Mucosa of stomach (tissue), 1 donor: ENCODE measurements around the gene SLC25A42.

ENCODE experiments used
- H3K27me3 ChIP-seq: one replicate; pipeline ENCODE4 v1.7.0; 2013; ENCODE audit warnings: mild to moderate bottlenecking, low read length; ENCODE audit not compliant: control insufficient read depth, insufficient read depth
- H3K36me3 ChIP-seq: one replicate; pipeline ENCODE4 v1.7.0; 2013; ENCODE audit warnings: low read length; ENCODE audit not compliant: control insufficient read depth, insufficient read depth
- H3K4me1 ChIP-seq: one replicate; pipeline ENCODE4 v1.7.0; 2013; ENCODE audit warnings: mild to moderate bottlenecking, low read length; ENCODE audit not compliant: control insufficient read depth, insufficient read depth
- H3K4me3 ChIP-seq: one replicate; pipeline ENCODE4 v1.7.0; 2013; ENCODE audit warnings: low read length
- H3K9ac ChIP-seq: one replicate; pipeline ENCODE4 v1.7.0; 2013; ENCODE audit warnings: mild to moderate bottlenecking, low read length, moderate library complexity
- H3K9me3 ChIP-seq: one replicate; pipeline ENCODE4 v1.7.0; 2013; ENCODE audit warnings: mild to moderate bottlenecking, low read length, moderate library complexity; ENCODE audit not compliant: control insufficient read depth
- donor health status: Pancreatic carcinoma.

The SLC25A42 gene

DNA sequence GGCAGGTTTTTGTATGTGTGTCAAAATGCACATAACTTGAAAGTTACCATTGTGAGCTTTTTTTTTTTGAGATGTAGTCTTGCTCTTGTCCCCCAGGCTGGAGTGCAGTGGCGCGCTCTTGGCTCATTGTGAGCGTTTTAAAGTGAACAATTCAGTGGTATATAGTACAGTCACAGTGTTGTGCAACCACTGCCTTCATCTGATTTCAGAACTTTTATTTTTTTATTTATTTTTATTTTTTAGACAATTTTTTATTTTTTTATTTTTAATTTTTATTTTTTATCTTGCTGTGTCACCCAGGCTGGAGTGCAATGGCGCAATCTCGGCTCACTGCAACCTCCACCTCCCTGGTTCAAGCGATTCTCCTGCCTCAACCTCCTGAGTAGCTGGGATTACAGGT, 15.0 kb downstream of the SLC25A42 start:
- no peaks in the 10 kb centered on the region for H3K4me1 ChIP-seq
- H3K9ac ChIP-seq = no peak overlapping the region
- H3K27me3 ChIP-seq = no peaks in the 10 kb centered on the region
- H3K9me3 ChIP-seq = no peaks in the 10 kb centered on the region
- H3K36me3 ChIP-seq = no peaks in the 10 kb centered on the region
- no peak overlapping the region for H3K4me3 ChIP-seq

GRCh38 chr19:19079571-19079970, 15.8 kb downstream of the SLC25A42 start:
- Histone ChIP-seq H3K4me3 (no peak overlapping the region), H3K9ac (no peak overlapping the region), H3K27me3 (no peaks in the 10 kb centered on the region), H3K36me3 (no peaks in the 10 kb centered on the region), H3K4me1 (no peaks in the 10 kb centered on the region), H3K9me3 (no peaks in the 10 kb centered on the region)

GRCh38 chr19:19081642-19082151, 17.9 kb downstream of the SLC25A42 start:
- no peaks in the 10 kb centered on the region for H3K27me3 ChIP-seq
- H3K4me1 ChIP-seq = no peaks in the 10 kb centered on the region
- no peaks in the 10 kb centered on the region for H3K9me3 ChIP-seq
- no peaks in the 10 kb centered on the region for H3K36me3 ChIP-seq
- H3K4me3 ChIP-seq = no peak overlapping the region
- H3K9ac ChIP-seq = no peak overlapping the region

DNA sequence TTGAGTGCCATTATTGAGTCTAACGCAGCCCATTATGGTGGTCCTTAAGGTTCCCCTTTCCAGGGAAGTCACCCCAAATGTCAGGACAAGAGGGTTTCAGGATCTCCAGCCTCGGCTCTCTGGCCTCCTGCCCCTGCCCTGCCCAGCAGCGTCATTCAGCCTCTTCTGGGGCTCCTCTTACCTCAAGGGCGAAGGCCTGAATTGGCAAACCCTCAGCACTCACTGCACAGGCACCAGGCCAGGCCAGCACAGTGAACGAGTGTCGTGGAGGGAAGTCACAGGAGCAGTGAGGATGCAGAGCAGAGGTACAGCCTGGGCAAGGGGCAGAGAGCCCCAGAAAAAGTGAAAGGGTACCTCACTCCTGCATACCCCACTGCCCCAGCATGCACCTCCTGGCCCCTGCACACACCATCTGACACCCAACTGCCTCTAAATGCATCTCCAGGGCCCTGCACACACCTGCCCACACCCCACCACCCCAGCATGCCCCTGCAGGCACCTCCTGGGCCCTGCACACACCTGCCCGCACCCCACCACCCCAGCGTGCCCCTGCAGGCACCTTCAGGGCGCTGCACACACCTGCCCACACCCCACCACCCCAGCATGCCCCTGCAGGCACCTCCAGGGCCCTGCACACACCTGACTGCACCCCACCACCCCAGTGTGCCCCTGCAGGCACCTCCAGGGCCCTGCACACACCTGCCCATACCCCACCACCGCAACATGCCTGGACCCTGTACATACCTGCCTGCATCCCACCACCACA, 19.8 kb downstream of the SLC25A42 start:
- H3K9ac ChIP-seq = no peak overlapping the region
- no peak overlapping the region for H3K4me3 ChIP-seq
- H3K4me1 ChIP-seq = no peaks in the 10 kb centered on the region
- no peaks in the 10 kb centered on the region for H3K36me3 ChIP-seq
- no peaks in the 10 kb centered on the region for H3K27me3 ChIP-seq
- no peaks in the 10 kb centered on the region for H3K9me3 ChIP-seq

DNA sequence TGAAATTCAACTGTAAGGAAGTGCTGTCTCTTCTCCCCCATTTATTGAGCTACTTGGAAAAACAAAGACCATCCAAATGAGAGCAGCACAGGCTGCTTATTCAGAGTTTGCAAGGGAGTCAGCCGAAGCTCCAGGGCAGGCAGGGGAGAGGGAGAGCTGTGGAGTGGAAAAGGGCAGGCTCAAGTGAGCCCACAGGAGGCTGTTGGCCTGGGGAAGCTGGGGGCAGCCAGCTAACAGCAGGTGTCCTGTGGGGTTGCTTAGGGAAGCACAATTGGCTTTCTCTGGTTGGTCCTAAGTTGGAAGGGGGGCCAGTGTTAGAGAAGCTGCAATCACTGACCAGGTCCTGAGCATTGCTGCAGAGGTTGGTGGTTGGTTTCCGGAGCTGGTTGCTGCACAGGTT, 23.9 kb downstream of the SLC25A42 start:
- H3K36me3 ChIP-seq = no peaks in the 10 kb centered on the region
- H3K27me3 ChIP-seq = no peaks in the 10 kb centered on the region
- H3K4me3 ChIP-seq = no peak overlapping the region
- no peak overlapping the region for H3K9ac ChIP-seq
- H3K9me3 ChIP-seq = no peaks in the 10 kb centered on the region
- no peaks in the 10 kb centered on the region for H3K4me1 ChIP-seq

DNA sequence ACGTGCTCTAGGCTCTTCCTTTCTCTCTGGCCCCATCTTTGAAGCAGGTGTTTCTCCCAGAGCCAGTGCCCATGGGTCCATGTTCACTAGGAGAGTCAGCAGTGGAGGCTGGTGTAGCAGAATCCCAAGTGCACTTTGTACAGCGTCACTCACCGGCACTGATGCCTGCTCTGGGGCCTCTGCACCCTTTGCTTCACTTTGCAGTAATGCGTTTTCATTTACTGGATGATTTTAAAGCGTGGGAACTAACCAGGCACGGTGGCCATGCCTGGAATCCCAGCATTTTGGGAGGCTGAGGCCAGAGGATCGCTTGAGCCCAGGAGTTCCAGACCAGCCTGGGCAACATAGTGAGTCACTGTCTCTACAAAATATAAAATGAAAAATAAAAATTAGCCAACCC, 30.7 kb downstream of the SLC25A42 start:
- peaks cover 3% of the 10 kb centered on the region for H3K4me1 ChIP-seq
- no peak overlapping the region for H3K9ac ChIP-seq
- no peak overlapping the region for H3K4me3 ChIP-seq
- no peaks in the 10 kb centered on the region for H3K9me3 ChIP-seq
- H3K27me3 ChIP-seq = no peaks in the 10 kb centered on the region
- H3K36me3 ChIP-seq = no peaks in the 10 kb centered on the region

GRCh38 chr19:19095691-19096090, 31.9 kb downstream of the SLC25A42 start:
- Histone ChIP-seq H3K4me1 (peaks cover 3% of the 10 kb centered on the region), H3K9ac (no peak overlapping the region), H3K9me3 (no peaks in the 10 kb centered on the region), H3K36me3 (no peaks in the 10 kb centered on the region), H3K27me3 (no peaks in the 10 kb centered on the region), H3K4me3 (no peak overlapping the region)

GRCh38 chr19:19096641-19097627, 33.1 kb downstream of the SLC25A42 start:
- peaks cover 3% of the 10 kb centered on the region for H3K4me1 ChIP-seq
- no peak overlapping the region for H3K9ac ChIP-seq
- no peak overlapping the region for H3K4me3 ChIP-seq

GRCh38 chr19:19098084-19098702, 34.4 kb downstream of the SLC25A42 start:
- no peaks in the 10 kb centered on the region for H3K9me3 ChIP-seq
- H3K36me3 ChIP-seq = no peaks in the 10 kb centered on the region
- H3K4me1 ChIP-seq = peaks cover 3% of the 10 kb centered on the region
- no peaks in the 10 kb centered on the region for H3K27me3 ChIP-seq
- no peak overlapping the region for H3K4me3 ChIP-seq
- H3K9ac ChIP-seq = no peak overlapping the region

More at GRCh38 chr19:19096641-19097627, 33.1 kb downstream of the SLC25A42 start:
- no peaks in the 10 kb centered on the region for H3K27me3 ChIP-seq
- H3K36me3 ChIP-seq = no peaks in the 10 kb centered on the region
- no peaks in the 10 kb centered on the region for H3K9me3 ChIP-seq

DNA sequence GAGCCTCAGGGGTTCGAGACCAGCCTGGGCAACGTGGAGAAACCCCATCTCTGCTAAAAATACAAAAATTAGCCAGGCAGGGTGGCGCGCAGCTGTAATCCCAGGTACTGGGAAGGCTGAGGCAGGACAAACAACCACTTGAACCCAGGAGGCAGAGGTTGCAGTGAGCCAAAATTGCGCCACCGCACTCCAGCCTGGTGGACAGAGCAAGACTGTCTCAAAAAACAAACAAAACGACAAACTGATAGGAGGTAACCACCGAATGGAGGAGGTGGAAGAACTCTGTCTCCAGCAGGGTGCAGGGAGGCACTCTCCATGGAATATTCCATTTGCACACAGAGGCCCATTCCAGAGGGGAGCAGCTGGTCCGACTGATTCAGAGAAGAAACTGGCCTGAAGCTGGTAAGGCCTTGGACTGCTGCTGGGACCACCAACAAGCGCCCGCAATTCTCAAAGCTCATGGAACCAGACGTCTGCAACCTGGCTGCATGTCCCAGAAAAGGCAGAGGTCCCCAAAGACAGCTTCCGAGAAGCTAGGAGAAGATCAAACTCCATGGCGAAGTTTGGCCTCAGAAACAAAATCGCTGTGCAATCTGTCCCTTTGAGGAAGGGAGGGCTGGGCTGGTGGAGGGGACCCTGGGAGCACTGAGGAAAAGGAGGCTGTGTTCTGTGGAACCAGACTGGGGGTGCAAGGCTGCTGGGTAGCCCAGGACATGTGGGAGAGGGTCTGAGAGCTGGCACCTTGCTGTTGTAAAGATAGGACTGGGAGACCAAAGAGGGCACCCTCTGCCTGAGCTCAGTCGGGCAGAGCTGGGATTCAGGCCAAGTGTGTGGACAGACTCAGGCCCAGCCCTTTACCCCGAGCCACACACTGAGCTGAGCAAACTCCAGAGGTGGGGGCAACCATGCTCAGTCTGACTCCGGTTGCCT, 35.2 kb downstream of the SLC25A42 start:
- H3K4me3 ChIP-seq = no peak overlapping the region
- no peaks in the 10 kb centered on the region for H3K9me3 ChIP-seq
- peaks cover 3% of the 10 kb centered on the region for H3K4me1 ChIP-seq
- H3K9ac ChIP-seq = no peak overlapping the region
- H3K36me3 ChIP-seq = no peaks in the 10 kb centered on the region
- H3K27me3 ChIP-seq = no peaks in the 10 kb centered on the region

GRCh38 chr19:19101540-19101939, 37.7 kb downstream of the SLC25A42 start:
- no peaks in the 10 kb centered on the region for H3K9me3 ChIP-seq
- no peak overlapping the region for H3K4me3 ChIP-seq
- no peaks in the 10 kb centered on the region for H3K27me3 ChIP-seq
- no peak overlapping the region for H3K9ac ChIP-seq
- H3K36me3 ChIP-seq = no peaks in the 10 kb centered on the region
- H3K4me1 ChIP-seq = peaks cover 17% of the 10 kb centered on the region
